H1 (cell line): ENCODE data around the gene SMIM13. TPM values are rescaled to one million over a fixed set of nuclear protein-coding genes. Genes with fewer than 3 reads are reported as not detected.

ENCODE experiments used
- CTCF ChIA-PET: fragments of 300-600 bp; sonication (Branson Sonifier 250); formaldehyde crosslinking; loops from one replicate; lab custom pipeline; 2021; ENCODE audit not compliant: partially characterized antibody; lab: Charles Lee
- POLR2A ChIA-PET: fragments of 300-600 bp; sonication (Branson Sonifier 250); formaldehyde crosslinking; loops from one replicate; lab custom pipeline; 2021; ENCODE audit warnings: inconsistent platforms; ENCODE audit not compliant: partially characterized antibody; lab: Charles Lee
- DNase-seq, 2 experiments: peaks; one replicate each; pipeline versions ENCODE4 v3.0.0 to v3.0.0-alpha.2; 2010 to 2022; ENCODE audit warnings: low spot score in 2 of 2, low read depth in 1 of 2, mixed read lengths in 1 of 2
- FAIRE-seq: peaks from 2 replicates; lab custom pipeline; 2011; peaks lifted over from hg19 to GRCh38; lab: Jason Lieb, UNC
- H2AFZ ChIP-seq: 2 replicates; pipeline ENCODE4 v1.8.1; 2012; ENCODE audit warnings: low read length, inconsistent platforms
- H2AK5ac ChIP-seq: 2 replicates; pipeline ENCODE4 v1.6.1; 2013; ENCODE audit warnings: low read depth, low read length
- H2BK120ac ChIP-seq: replicated peaks from 2 replicates; pipeline ENCODE3; 2013; ENCODE audit warnings: low read depth, low read length, inconsistent platforms
- H2BK12ac ChIP-seq: 2 replicates; pipeline ENCODE4 v1.6.1; 2013; ENCODE audit warnings: low read depth, low read length
- H2BK15ac ChIP-seq: 2 replicates; pipeline ENCODE4 v1.6.1; 2013; ENCODE audit warnings: low read length
- H2BK20ac ChIP-seq: 2 replicates; pipeline ENCODE4 v1.6.1; 2013; ENCODE audit warnings: low read length
- H2BK5ac ChIP-seq: 2 replicates; pipeline ENCODE4 v1.6.1; 2013; ENCODE audit warnings: low read depth, low read length
- H3K14ac ChIP-seq: 2 replicates; pipeline ENCODE4 v1.6.1; 2013; ENCODE audit warnings: inconsistent platforms; ENCODE audit not compliant: insufficient read length
- H3K18ac ChIP-seq: 2 replicates; pipeline ENCODE4 v1.6.1; 2013; ENCODE audit warnings: low read length; ENCODE audit errors: extremely low read depth
- H3K23ac ChIP-seq: 2 replicates; pipeline ENCODE4 v1.6.1; 2013; ENCODE audit warnings: inconsistent platforms; ENCODE audit not compliant: insufficient read length
- H3K23me2 ChIP-seq: 2 replicates; pipeline ENCODE4 v1.6.1; 2013; ENCODE audit warnings: low read depth, low read length
- H3K27ac ChIP-seq: 2 replicates; pipeline ENCODE4 v1.6.1; 2011; ENCODE audit warnings: low read depth, low read length, inconsistent platforms
- H3K27me3 ChIP-seq, 4 experiments: replicated peaks in 1 of 4; 1 replicate in 1 of 4; 2 replicates in 3 of 4; pipeline versions ENCODE4 v1.6.1 to v1.8.1; 2011 to 2013; ENCODE audit warnings: low read length in 3 of 4, mild to moderate bottlenecking in 3 of 4, inconsistent platforms in 2 of 4, mixed read lengths in 2 of 4, moderate library complexity in 1 of 4; ENCODE audit not compliant: control insufficient read depth in 3 of 4, insufficient read depth in 3 of 4; ENCODE audit errors: extremely low read depth in 1 of 4
- H3K36me3 ChIP-seq, 4 experiments: 2 replicates each; pipeline versions ENCODE4 v1.6.1 to v1.8.1; 2011 to 2013; ENCODE audit warnings: mild to moderate bottlenecking in 4 of 4, low read length in 3 of 4, moderate library complexity in 2 of 4, control low read depth in 1 of 4, inconsistent platforms in 1 of 4; ENCODE audit not compliant: insufficient read depth in 4 of 4, control insufficient read depth in 2 of 4
- H3K4ac ChIP-seq: replicated peaks from 2 replicates; pipeline ENCODE3; 2013; ENCODE audit warnings: low read length, low read depth, mixed read lengths, inconsistent platforms; ENCODE audit not compliant: insufficient read length
- H3K4me1 ChIP-seq, 4 experiments: replicated peaks in 1 of 4; 1 replicate in 1 of 4; 2 replicates in 3 of 4; pipeline versions ENCODE4 v1.6.1 to v1.8.1; 2011 to 2013; ENCODE audit warnings: low read length in 3 of 4, inconsistent platforms in 2 of 4, mixed read lengths in 1 of 4; ENCODE audit not compliant: insufficient read depth in 4 of 4, control insufficient read depth in 3 of 4
- H3K4me2 ChIP-seq, 2 experiments: 2 replicates each; pipeline versions ENCODE4 v1.6.1 to v1.8.1; 2011 to 2013; ENCODE audit warnings: low read depth in 2 of 2, low read length in 2 of 2, control low read depth in 1 of 2, inconsistent platforms in 1 of 2, mild to moderate bottlenecking in 1 of 2; ENCODE audit not compliant: insufficient read depth in 1 of 2
- H3K4me3 ChIP-seq, 4 experiments: fragments of 200-600, 300-600 bp in 1 of 4; sonication (generic), shearing (Covaris generic), sonication (Bioruptor Twin) in 1 of 4; 2 replicates each; pipeline versions ENCODE4 v1.5.1 to v1.8.1; 2011 to 2016; ENCODE audit warnings: low read length in 4 of 4, low read depth in 3 of 4, control low read depth in 2 of 4, inconsistent platforms in 2 of 4, mild to moderate bottlenecking in 2 of 4, mixed read lengths in 1 of 4, moderate library complexity in 1 of 4; ENCODE audit not compliant: insufficient read depth in 2 of 4; ENCODE audit errors: extremely low read depth in 1 of 4
- H3K56ac ChIP-seq: replicated peaks from 2 replicates; pipeline ENCODE3; 2013; ENCODE audit warnings: low read depth, mild to moderate bottlenecking, mixed read lengths, low read length, inconsistent platforms; ENCODE audit not compliant: insufficient read length
- H3K79me1 ChIP-seq: 2 replicates; pipeline ENCODE4 v1.6.1; 2013; ENCODE audit warnings: low read depth, low read length, control low read depth
- H3K79me2 ChIP-seq, 2 experiments: 2 replicates each; pipeline versions ENCODE4 v1.6.1 to v1.8.1; 2012 to 2013; ENCODE audit warnings: low read length in 2 of 2, mild to moderate bottlenecking in 2 of 2, inconsistent platforms in 1 of 2; ENCODE audit not compliant: insufficient read depth in 2 of 2, control insufficient read depth in 1 of 2
- H3K9ac ChIP-seq, 4 experiments: replicated peaks in 1 of 4; 1 replicate in 1 of 4; 2 replicates in 3 of 4; pipeline versions ENCODE4 v1.6.1 to v1.8.1; 2011 to 2013; ENCODE audit warnings: low read depth in 3 of 4, low read length in 3 of 4, control low read depth in 2 of 4, mild to moderate bottlenecking in 2 of 4, moderate library complexity in 2 of 4, inconsistent platforms in 1 of 4; ENCODE audit errors: extremely low read depth in 1 of 4
- H3K9me3 ChIP-seq, 2 experiments: 2 replicates each; pipeline versions ENCODE4 v1.6.1 to v1.8.1; 2012 to 2013; ENCODE audit warnings: mild to moderate bottlenecking in 2 of 2, moderate library complexity in 2 of 2, control low read depth in 1 of 2, inconsistent platforms in 1 of 2, low read depth in 1 of 2, low read length in 1 of 2, mixed read lengths in 1 of 2; ENCODE audit not compliant: insufficient read depth in 2 of 2
- H4K20me1 ChIP-seq, 2 experiments: replicated peaks in 1 of 2; 2 replicates each; pipeline versions ENCODE3 to v1.8.1; 2011 to 2013; ENCODE audit warnings: inconsistent platforms in 2 of 2, low read length in 2 of 2, mild to moderate bottlenecking in 1 of 2; ENCODE audit not compliant: insufficient read depth in 2 of 2, control insufficient read depth in 1 of 2
- H4K5ac ChIP-seq: 2 replicates; pipeline ENCODE4 v1.6.1; 2013; ENCODE audit warnings: low read length, low read depth, mixed read lengths, inconsistent platforms; ENCODE audit not compliant: insufficient read length
- H4K8ac ChIP-seq: 2 replicates; pipeline ENCODE4 v1.8.0; 2013; ENCODE audit warnings: mild to moderate bottlenecking, moderate library complexity, low read length, inconsistent platforms; ENCODE audit not compliant: insufficient read depth; ENCODE audit errors: extremely low read depth
- H4K91ac ChIP-seq: replicated peaks from 2 replicates; pipeline ENCODE3; 2013; ENCODE audit warnings: low read length, mixed read lengths, inconsistent platforms; ENCODE audit not compliant: insufficient read length
- JUND ChIP-seq: IDR thresholded peaks from 2 replicates; pipeline ENCODE4 v1.6.1; 2011; ENCODE audit warnings: mild to moderate bottlenecking, improper control_type of control experiment, low read length
- NANOG ChIP-seq: IDR thresholded peaks from 2 replicates; pipeline ENCODE4 v1.6.1; 2011; ENCODE audit warnings: low read length, low read depth, mild to moderate bottlenecking, inconsistent platforms; ENCODE audit not compliant: insufficient read depth, poor library complexity, severe bottlenecking
- NRF1 ChIP-seq: IDR thresholded peaks from 2 replicates; pipeline ENCODE4 v1.6.1; 2011; ENCODE audit warnings: mild to moderate bottlenecking, low read depth, low read length, improper control_type of control experiment
- POU5F1 ChIP-seq: IDR thresholded peaks from 2 replicates; pipeline ENCODE4 v1.6.1; 2011; ENCODE audit warnings: low read depth, mild to moderate bottlenecking, low read length, moderate library complexity
- RNF2 ChIP-seq: fragments of 200-900, 300-1000 bp; sonication (generic); IDR thresholded peaks from 2 replicates; pipeline ENCODE4 v1.7.1; 2016; ENCODE audit warnings: borderline replicate concordance, low read depth, mild to moderate bottlenecking, antibody characterized with exemption, low read length; ENCODE audit not compliant: poor library complexity, severe bottlenecking; ENCODE audit errors: missing control alignments
- SIN3A ChIP-seq, 2 experiments: IDR thresholded peaks in 1 of 2; conservative IDR thresholded peaks in 1 of 2; 2 replicates each; pipeline ENCODE4 v1.6.1; 2011 to 2012; ENCODE audit warnings: low read length in 2 of 2, improper control_type of control experiment in 1 of 2, low read depth in 1 of 2, mild to moderate bottlenecking in 1 of 2
- SIRT6 ChIP-seq: IDR thresholded peaks from one replicate; pipeline ENCODE4 v1.7.1; 2012; ENCODE audit warnings: low read length, inconsistent platforms
- SP4 ChIP-seq: IDR thresholded peaks from 2 replicates; pipeline ENCODE4 v1.6.1; 2012; ENCODE audit warnings: low read length, inconsistent platforms
- SUZ12 ChIP-seq: fragments of 200-600 bp; sonication (generic); IDR thresholded peaks from 2 replicates; pipeline ENCODE4 v1.6.1; 2012; ENCODE audit warnings: mild to moderate bottlenecking, inconsistent platforms, low read length, moderate library complexity, mixed read lengths
- WGBS, 2 experiments: shearing (Covaris generic) in 1 of 2; methylation state at CpG; one replicate each; pipeline versions ENCODE4 v1.1.6 to v1.1.7; 2013 to 2015; ENCODE audit warnings: low lambda C conversion rate in 2 of 2, mixed read lengths in 2 of 2, inconsistent platforms in 1 of 2, low coverage in 1 of 2, missing lambda C conversion rate in 1 of 2; ENCODE audit not compliant: insufficient replicate concordance in 2 of 2, insufficient coverage in 1 of 2, insufficient read length in 1 of 2; ENCODE audit errors: extremely low coverage in 1 of 2, missing lambda C conversion rate in 1 of 2; 5-methylcytosine and 5-hydroxymethylcytosine counted together
- polyA plus RNA-seq, 7 experiments: library from polyadenylated mRNA; depleted of rRNA in 3 of 7; stranded (reverse) in 5 of 7; unstranded in 2 of 7; fragments of >200 nt in 5 of 7; fragments of 200-250 nt in 2 of 7; gene quantifications; 1 replicate in 5 of 7; 2 replicates in 1 of 7; 4 replicates in 1 of 7; pipeline versions ENCODE4 v1.2.1 to v1.2.3, GENCODE V29; 2011 to 2013; ENCODE audit warnings: missing spikeins in 2 of 7, mixed read lengths in 2 of 7
- total RNA-seq: library from RNA; stranded (reverse); fragmentation: NEBNext Ultra II Directional; extraction: Animal tissue kit (Norgen Biotek cat#: 25700); gene quantifications from 2 replicates; pipeline ENCODE4 v1.2.1, GENCODE V29; 2021

The SMIM13 gene
- total and polyA plus RNA-seq, 2 of the 8 experiments (the other 6 are each of a cell fraction or from before 2014, with no cell fraction given) = 1.7 to 10.6 TPM

DNA sequence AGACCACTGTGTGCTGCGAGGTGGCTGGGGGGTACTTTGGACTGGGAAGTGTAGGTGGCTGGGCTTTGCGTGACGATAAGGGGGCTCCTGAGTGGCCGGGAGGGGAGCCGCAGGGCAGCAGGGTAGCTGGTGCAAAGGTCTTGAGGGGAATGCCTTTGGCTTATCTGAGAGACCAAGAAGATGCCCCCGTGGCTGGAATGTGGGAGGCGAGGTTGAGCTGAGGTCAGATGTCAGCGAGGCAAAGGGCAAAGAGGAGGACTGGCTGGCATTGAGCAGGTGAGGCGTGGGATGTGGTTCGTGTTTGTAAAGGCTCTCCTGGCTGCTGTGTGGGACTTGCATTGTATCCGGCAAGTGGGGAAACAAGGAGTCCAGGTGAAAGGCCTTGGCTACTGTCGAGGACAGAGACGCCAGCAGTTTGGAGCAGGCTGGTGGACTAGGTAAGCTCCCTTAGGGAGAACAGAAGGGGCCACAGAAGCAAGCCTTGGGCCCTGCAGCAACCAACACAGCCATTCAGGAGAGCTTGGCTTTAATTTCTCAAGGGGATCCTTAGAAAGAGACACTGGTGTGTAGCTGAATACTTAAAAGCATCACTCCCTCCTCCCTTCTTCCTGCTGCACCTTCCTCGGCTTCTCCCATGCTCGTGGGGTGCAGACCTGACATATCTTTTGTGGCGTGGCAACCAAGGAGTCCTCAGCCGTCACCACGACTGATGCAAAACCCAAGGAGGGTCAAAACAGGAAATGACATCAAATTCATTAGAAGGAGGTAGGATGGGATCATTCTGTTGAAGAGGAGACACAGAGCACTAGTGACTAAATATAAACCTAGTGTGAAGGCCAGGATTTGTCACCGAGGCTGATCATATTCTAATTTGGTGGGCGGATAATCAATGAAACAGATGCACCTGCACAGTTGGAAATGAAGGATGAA is 71.3 kb downstream of the SMIM13 start:
- CTCF ChIA-PET = interaction anchor here (0.5 to 1.7 kb wide), 5 partner anchors 21 to 332 kb away, joined by 3 to 6 read pairs (median 3); no protein-coding TSS in a partner anchor
- Histone ChIP-seq H3K4me1 (no peaks in the 10 kb centered on the region; a peak in 1 of 7 replicates), H3K23ac (no peak overlapping the region), H3K14ac (no peak overlapping the region), H3K18ac (no peak overlapping the region), H3K56ac (no peak overlapping the region), H4K20me1 (no peaks in the 10 kb centered on the region), H3K4ac (no peak overlapping the region), H2AK5ac (no peak overlapping the region), H2BK120ac (no peak overlapping the region), H3K27ac (no peak overlapping the region), H2BK12ac (peak overlapping the region; percentile 23; the same call in 1 of the 2 replicates), H4K8ac (no peak overlapping the region), H2BK20ac (no peak overlapping the region), H3K79me2 (no peaks in the 10 kb centered on the region), H3K9ac (no peak overlapping the region), H2AFZ (no peak overlapping the region), H3K36me3 (no peaks in the 10 kb centered on the region; a peak in 2 of 8 replicates), H3K4me3 (no peak overlapping the region), H2BK5ac (no peak overlapping the region), H4K91ac (no peak overlapping the region), H3K9me3 (no peaks in the 10 kb centered on the region), H4K5ac (no peak overlapping the region), H3K4me2 (no peak overlapping the region), H3K23me2 (no peaks in the 10 kb centered on the region), H3K79me1 (no peaks in the 10 kb centered on the region), H3K27me3 (no peaks in the 10 kb centered on the region), H2BK15ac (no peak overlapping the region; the same call in 1 of the 2 replicates)
- 87% methylated on average over 20 of the region's 20 CpGs; no CpG with 5 or more reads in 1 of the 2 experiments for WGBS, 2 experiments
- FAIRE-seq (no peak), DNase-seq (no peak)
- POLR2A ChIA-PET = no interaction called here
- TF ChIP-seq POU5F1 = no peak
- TF ChIP-seq RNF2 = no peak
- TF ChIP-seq NANOG = no peak
- TF ChIP-seq JUND = no peak
- TF ChIP-seq SIN3A (conservative IDR thresholded peaks at IDR 0.05 in 1 of 2, IDR thresholded peaks at IDR 0.05 in 1 of 2; ENCODE audit: low read depth in 1 of 2, low read length in 2 of 2) = no peak
- no peak for TF ChIP-seq NRF1
- no peak for TF ChIP-seq SUZ12
- no peak for TF ChIP-seq SIRT6
- TF ChIP-seq SP4 = no peak
